AG04450 (cell line): ENCODE results near the gene SDE2. TPM values are rescaled to one million over a fixed set of nuclear protein-coding genes. Genes with fewer than 3 reads are reported as not detected.

Experiments
- CTCF ChIA-PET: fragments of 300-600, 350-600 bp; formaldehyde crosslinking; extraction: SDS; loops from one replicate; lab custom pipeline; 2022; ENCODE audit warnings: antibody characterized with exemption, inconsistent platforms; lab: Charles Lee
- POLR2A ChIA-PET: fragments of 350-600 bp; formaldehyde crosslinking; extraction: SDS; loops from one replicate; lab custom pipeline; 2021; ENCODE audit warnings: antibody characterized with exemption, inconsistent platforms; lab: Yijun Ruan, JAX
- DNase-seq: peaks from one replicate; pipeline ENCODE4 v3.0.0-alpha.2; 2011; ENCODE audit warnings: low read depth, low spot score
- H3K27ac ChIP-seq: one replicate; pipeline ENCODE4 v1.5.1; 2012; ENCODE audit warnings: low read depth, low read length, control low read depth
- H3K27me3 ChIP-seq: one replicate; pipeline ENCODE4 v1.6.0; 2012; ENCODE audit warnings: low read length; ENCODE audit not compliant: control insufficient read depth, insufficient read depth
- H3K4me3 ChIP-seq: 2 replicates; pipeline ENCODE4 v1.5.1; 2011; ENCODE audit warnings: mild to moderate bottlenecking, low read depth, low read length, control low read depth
- H3K9me3 ChIP-seq: 2 replicates; pipeline ENCODE4 v1.5.1; 2012; ENCODE audit warnings: low read length; ENCODE audit not compliant: control insufficient read depth, insufficient read depth
- CTCF ChIP-seq: IDR thresholded peaks from 2 replicates; pipeline ENCODE4 v1.5.1; 2011; ENCODE audit warnings: low read depth, low read length, control low read depth, inconsistent platforms
- polyA plus RNA-seq: library from polyadenylated mRNA; depleted of rRNA; stranded (reverse); fragments of >200 nt; gene quantifications from 2 replicates; pipeline ENCODE4 v1.2.3, GENCODE V29; 2011

SDE2 gene
- polyA plus RNA-seq, 1 experiment, result 15.9 TPM

- H3K9me3 ChIP-seq, result no peaks in the 10 kb centered on the region; the same call in 1 of the 2 replicates
- no peak for DNase-seq
- peaks cover 13% of the 10 kb centered on the region for H3K27me3 ChIP-seq
- ChIA-PET POLR2A (no interaction called here), CTCF (no interaction called here)
- TF ChIP-seq CTCF, result no peak
- H3K27ac ChIP-seq, result no peak overlapping the region
- H3K4me3 ChIP-seq, result no peak overlapping the region
Observed at GRCh38 chr1:225958041-225958440, 41.1 kb downstream of the SDE2 start.

- Histone ChIP-seq H3K9me3 (no peaks in the 10 kb centered on the region), H3K4me3 (no peak overlapping the region), H3K27ac (no peak overlapping the region), H3K27me3 (peaks cover 22% of the 10 kb centered on the region)
- ChIA-PET POLR2A (interaction anchor here (0.5 kb wide), 1 partner anchor 129 kb away, joined by 9 read pairs; no protein-coding TSS in a partner anchor), CTCF (interaction anchor here (1.1 kb wide), 1 partner anchor 33 kb away, joined by 3 read pairs; no protein-coding TSS in a partner anchor)
- no peak for DNase-seq
- no peak for TF ChIP-seq CTCF
Observed at GRCh38 chr1:225954753-225955152, 44.4 kb downstream of the SDE2 start.

- CTCF ChIA-PET, result no interaction called here
- no peaks in the 10 kb centered on the region for H3K9me3 ChIP-seq
- no peak overlapping the region for H3K27ac ChIP-seq
- peaks cover 25% of the 10 kb centered on the region for H3K27me3 ChIP-seq
- no peak overlapping the region for H3K4me3 ChIP-seq
- TF ChIP-seq CTCF, result no peak
- no peak for DNase-seq
- POLR2A ChIA-PET, result no interaction called here
Observed at GRCh38 chr1:225953315-225953714, 45.8 kb downstream of the SDE2 start.

GRCh38 chr1:225950905-225951497 is 48.1 kb downstream of the SDE2 start:
- CTCF ChIA-PET, result interaction anchor here (1.7 kb wide), 1 partner anchor 39 kb away, joined by 4 read pairs; no protein-coding TSS in a partner anchor
- H3K4me3 ChIP-seq, result no peak overlapping the region
- POLR2A ChIA-PET, result no interaction called here
- no peaks in the 10 kb centered on the region for H3K9me3 ChIP-seq
- no peak for TF ChIP-seq CTCF
- peaks cover 35% of the 10 kb centered on the region for H3K27me3 ChIP-seq
- no peak for DNase-seq
- no peak overlapping the region for H3K27ac ChIP-seq

DNA sequence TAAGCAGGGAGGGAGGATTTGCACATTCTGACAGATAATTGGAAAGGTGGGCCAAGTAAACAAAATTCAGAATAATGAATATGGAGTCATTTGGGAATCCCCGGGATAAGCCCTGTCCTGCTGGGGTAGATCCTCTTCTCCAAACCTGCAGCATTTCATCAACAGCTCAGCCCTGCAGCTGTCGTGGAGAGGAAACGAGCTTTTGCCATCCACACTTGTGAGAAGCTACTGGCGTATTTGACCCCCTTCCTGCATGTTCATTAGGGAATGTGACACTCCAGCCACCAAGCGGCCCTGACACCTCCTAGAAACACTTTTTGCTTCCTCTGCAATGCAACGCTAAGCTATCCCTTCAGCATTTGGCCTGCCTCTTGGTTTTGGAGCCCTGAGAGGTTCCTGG is 50.1 kb downstream of the SDE2 start:
- H3K27ac ChIP-seq, result no peak overlapping the region
- no peak for DNase-seq
- TF ChIP-seq CTCF, result no peak
- CTCF ChIA-PET, result no interaction called here
- H3K27me3 ChIP-seq, result peaks cover 34% of the 10 kb centered on the region
- H3K4me3 ChIP-seq, result no peak overlapping the region
- H3K9me3 ChIP-seq, result no peaks in the 10 kb centered on the region
- POLR2A ChIA-PET, result interaction anchor here (0.8 kb wide), 1 partner anchor 23 kb away, joined by 3 read pairs; no protein-coding TSS in a partner anchor
